Activated CD4-positive, alpha-beta T cell treated with anti-CD3 and anti-CD28 coated beads for 48 hours (primary cell): ENCODE results near the gene RHEBL1.

ENCODE experiments used
- DNase-seq: peaks from one replicate; pipeline ENCODE4 v3.0.0-alpha.2; 2020

The RHEBL1 gene

DNA sequence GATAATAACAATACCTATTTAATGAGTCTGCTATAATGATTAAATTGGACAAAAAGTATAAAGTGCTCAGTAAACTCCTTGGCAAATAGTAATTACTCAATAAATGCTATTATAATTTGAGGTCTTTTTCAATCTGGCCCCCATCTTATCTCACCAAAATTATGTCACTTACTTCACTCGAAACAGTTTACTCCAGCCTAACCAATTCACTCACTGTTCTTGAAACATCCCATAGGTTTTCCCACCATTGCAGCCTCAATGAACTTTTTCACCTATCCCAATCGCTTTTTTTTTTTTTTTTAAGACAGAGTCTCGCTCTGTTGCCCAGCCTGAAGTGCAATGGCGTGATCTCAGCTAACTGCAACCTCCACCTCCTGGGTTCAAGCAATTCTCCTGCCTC, 33.8 kb downstream of the RHEBL1 start:
- no peak for DNase-seq

DNA sequence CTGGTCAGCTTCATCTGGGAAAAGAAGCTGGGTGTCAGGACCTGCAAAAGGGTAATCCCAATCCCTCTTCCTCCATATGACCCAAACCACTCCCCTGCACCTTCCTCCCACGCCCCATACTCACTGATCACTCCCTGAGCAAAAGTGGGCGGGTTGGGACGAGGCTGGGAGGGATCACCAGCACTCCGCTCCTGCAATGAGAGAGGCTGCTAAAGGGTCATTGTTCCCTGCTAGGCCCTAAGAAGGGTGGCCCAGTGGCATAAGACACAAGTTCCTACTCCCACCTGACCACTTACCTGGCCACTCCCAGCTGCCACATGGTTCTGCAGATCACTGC, 35.5 kb downstream of the RHEBL1 start:
- no peak for DNase-seq

GRCh38 chr12:49033611-49034285, 36.0 kb downstream of the RHEBL1 start:
- DNase-seq, result no peak

DNA sequence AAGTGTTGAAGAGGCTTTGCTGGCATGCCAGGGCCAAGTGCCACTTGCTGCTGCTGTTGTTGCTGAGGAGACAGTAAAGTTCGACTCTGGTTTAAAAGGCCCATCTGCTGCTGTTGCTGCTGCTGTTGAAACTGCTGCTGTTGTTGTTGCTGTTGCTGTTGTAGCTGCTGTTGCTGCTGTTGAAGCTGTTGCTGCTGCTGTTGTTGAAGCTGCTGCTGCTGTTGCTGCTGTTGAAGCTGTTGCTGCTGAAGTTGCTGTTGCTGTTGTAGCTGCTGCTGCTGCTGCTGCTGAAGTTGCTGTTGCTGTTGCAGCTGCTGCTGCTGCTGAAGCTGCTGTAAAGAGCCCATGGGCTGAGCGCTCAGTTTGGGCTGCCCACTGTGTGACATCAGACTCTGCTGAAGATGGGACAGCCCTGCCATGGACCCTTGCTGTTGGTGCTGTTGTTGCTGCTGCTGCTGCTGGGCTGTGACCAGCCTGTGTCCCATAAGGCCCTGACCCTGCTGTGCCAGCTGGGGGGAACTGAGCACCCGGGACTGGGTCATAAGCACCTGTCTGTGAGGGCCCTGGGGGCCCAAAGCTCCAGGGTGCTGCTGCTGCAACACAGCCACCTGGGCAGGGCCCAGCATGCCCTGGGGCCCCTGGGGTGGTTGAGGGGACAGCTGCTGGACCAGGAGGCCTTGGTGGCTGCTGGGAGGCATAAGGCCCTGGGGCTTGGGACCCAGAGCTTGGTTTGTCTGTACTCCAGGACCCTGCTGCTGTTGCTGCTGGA, 36.9 kb downstream of the RHEBL1 start:
- no peak for DNase-seq

DNA sequence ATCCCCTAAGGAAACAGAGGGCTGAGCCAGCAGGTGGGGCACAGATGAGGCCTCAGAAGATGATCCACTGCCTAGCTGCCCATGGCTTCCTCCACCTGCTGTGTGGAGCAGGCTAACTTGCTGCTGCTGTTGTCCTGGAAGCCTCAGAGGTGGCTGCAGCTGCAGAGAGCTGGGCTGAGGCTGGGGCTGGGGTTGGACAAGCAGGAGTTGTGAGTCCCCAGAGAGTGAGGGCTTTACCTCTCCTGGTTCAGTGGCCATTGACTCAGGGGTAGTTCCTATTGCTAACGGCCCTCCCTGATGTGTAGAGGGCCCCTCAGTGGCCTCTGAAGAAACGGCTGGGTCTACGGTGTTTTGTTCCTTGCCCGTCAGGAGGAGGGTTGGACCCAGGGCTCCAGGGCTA, 37.5 kb downstream of the RHEBL1 start:
- no peak for DNase-seq

DNA sequence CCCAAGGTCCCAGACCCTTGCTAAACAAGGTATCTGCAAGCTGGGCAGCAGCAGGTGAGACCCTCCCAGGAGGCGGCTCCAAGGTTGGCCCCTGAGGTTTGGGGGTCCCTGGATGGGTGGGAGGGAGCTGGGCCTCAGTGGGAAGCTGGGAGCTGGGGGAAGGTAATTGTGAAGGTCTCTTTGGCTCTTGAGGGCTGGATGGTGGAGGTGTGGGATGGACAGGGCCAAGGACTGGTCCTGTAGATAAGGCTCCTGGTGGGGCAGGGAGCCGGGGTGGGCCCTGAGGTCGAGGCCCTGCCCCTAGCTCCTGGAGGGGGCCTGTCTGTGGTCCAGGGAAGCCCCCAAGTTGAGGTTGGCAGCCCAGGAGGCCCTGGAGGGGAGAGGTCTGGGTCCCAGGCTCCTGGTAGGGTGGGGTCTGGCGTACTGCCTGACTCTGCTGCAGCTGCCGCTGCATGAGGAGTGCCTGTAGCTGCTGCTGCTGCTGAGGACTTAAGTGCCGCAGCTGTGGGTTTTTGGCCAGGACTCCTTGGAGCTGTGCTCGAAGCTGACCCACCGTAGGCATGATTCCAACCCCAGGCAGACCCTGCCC, 38.1 kb downstream of the RHEBL1 start:
- no peak for DNase-seq

DNA sequence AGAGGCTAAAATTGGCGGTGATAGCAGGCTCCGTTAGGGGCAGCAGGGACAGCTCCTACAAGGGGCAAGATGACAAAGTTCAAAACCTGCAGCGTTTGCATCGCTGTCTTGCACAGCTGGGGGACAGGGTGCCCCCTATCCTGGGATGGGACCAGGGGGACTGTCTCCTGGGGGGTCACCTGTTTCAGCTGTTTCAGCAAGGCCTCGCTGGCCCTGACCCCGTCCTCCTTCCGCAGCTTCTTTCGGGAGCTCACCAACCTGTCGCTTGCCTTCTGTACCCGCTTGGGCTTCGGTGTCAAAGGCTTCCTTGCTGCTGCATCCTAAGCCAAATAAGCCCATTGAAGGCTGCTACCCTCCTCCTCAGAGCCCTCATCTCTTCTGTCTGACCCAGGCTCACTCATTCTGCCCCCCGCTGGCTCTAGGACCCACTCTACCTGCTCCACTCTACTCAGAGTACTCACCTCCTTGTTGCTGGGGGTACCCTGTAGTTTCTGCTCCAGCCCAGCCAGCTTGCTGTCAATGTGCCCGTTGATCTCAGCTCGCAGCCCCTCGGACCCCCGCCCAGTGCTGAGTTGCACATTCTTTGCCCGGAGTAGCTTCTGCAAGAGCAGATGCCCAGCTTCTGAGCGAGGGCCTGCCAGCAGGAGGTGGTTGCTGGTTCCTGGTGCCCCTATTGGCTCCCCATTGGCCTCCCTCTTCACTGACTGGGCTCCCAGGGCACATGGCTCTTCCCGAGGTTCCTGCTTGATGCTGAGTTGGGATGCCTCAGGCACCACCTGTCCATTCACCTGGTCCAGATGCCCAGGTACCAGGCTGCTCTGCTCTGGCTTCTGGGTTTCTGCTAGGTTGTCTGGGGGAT, 38.8 kb downstream of the RHEBL1 start:
- no peak for DNase-seq

GRCh38 chr12:49030119-49030518, 39.7 kb downstream of the RHEBL1 start:
- DNase-seq, result no peak

- no peak for DNase-seq
Observed at GRCh38 chr12:49028666-49029275, 41.0 kb downstream of the RHEBL1 start.

DNA sequence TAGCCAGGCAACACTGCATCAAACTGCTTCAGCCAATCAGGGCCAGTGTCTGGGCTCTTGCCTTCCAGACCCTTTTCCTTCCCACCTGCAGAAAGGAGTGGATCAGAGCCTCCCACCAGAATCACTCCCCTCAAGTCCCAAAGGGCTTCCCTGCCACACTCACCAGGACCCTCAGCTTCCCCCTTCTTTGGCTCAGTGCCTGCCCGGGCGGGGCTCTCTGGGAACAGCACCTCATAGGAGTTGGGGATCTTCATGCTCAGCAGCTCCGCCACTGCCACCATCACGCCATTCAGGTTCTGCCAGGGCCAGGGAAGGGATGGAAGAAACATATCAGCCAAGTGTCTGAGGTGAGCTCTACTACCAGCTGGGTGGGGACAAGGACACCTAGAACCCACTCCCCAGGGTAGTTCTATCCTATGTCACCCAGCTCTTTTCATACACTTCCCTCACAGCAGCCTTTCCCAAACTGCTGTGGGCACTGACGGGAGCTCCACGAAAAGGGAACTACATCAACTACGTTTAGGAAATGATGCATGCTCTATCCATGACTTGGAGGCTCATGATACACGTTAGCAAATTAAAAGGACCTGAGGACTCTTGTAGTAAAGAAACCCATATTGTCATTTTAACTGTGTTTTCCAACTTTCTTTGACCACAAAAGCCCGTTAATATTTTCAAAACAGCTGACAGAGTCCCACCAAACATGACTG, 41.8 kb downstream of the RHEBL1 start:
- DNase-seq, result no peak

GRCh38 chr12:49026678-49027480, 42.9 kb downstream of the RHEBL1 start:
- DNase-seq, result no peak

- no peak for DNase-seq
Observed at GRCh38 chr12:49026101-49026500, 43.7 kb downstream of the RHEBL1 start.

GRCh38 chr12:49025463-49025862, 44.3 kb downstream of the RHEBL1 start:
- no peak for DNase-seq

- no peak for DNase-seq
Observed at GRCh38 chr12:49024543-49024942, 45.2 kb downstream of the RHEBL1 start.

GRCh38 chr12:49023812-49024211, 46.0 kb downstream of the RHEBL1 start:
- DNase-seq, result no peak

DNA sequence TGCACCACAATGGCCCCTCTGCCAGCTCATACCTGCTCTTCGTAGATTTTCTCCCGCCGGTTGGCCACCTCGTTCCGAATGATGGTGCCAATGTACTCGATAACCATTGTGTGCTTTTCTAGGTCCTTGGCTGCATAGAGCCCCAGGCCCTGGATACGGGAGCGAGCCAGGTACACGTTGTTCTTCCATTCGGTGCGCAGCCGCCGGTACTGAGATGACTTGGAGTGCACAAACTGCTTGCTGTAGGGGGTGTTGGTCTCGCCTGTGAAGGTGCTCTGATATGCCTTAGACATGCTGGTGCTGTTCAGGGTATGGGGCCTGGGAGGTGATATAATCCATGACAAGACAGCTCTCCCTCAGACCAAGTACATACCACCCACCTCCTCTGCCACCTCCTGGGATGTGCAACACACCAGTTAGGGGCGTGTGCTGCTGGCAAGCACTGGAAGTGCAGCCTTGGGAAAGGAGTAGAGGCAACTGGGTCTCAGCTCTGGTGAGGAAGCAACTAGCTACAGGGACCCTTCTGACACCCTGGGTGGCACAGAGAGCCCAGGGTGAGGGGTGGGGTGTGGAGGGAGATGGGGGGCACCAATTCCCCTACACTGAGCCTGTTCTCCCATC, 47.1 kb downstream of the RHEBL1 start:
- no peak for DNase-seq

DNA sequence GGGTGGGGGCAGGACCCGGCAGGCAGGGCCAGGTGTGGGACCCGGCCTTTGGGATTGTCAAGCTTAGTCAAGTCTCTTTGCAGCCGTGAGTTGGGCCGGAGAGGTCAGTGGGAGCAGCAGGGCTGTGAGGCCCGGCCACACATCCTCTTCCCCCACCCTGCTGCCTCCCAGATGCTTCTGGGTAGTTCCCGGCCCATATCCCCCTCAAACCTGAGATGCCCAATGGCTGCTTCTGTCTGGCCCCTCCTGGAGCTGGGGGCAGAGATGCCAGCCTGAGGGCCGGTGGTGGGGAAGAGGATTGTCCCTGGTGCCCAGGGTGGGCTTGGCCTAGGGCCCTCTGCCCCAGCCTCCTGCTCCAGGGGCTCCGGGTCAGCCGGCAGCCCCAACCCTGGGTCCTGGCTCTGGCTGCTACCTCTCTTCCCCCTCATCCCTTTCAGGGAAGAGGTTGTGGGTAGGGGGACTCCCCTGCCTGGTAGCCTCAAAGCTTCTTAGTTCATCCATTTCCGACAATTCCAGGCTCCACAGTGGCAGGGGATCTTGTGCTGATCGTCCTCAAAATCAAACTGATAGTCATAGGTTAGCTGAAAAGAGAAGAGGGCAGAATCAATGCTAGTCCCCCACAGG, 48.4 kb downstream of the RHEBL1 start:
- no peak for DNase-seq

GRCh38 chr12:49020441-49020840, 49.3 kb downstream of the RHEBL1 start:
- DNase-seq, result no peak

DNA sequence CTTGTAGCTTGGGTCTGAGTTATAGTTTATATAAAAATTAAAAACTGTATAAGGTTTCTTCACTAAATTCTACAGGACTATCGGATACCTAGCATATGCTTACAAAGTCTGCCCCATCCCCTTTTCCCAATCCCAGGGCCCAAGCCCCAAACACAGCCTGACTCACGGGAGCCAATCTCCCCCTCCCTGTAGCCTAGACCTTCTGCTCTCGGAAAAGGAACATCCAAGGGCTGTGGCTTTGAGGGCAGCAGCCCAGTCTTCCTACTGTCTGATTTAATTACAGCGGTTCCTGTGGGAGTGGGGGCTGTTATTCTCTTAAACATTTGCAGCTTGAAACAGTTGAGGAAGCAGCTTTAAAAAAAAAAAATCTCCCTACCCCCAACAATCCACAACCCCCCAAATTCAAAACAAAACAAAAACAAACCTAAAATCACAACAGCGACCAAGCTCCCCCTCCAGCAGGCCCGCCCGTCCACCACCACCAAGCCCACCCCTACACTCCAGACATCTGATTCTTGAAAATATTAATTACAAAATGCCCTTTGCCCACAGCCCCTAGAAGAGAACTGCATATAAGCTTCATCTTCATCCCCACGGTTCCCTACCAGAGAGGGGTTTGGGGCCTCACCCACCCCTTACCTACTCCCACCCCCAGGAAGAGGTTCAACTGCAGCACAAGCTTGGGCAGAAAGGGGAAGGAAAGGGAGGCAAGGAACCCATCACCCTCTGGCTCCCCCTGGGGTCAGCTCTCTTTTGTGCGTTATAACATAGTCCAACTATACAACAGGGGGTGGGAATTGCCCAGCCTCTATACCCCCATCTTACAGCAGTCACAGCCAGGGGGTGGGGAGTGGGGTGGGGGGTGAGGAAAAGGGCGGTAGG, 50.1 kb downstream of the RHEBL1 start:
- DNase-seq, result peak; percentile 63

DNA sequence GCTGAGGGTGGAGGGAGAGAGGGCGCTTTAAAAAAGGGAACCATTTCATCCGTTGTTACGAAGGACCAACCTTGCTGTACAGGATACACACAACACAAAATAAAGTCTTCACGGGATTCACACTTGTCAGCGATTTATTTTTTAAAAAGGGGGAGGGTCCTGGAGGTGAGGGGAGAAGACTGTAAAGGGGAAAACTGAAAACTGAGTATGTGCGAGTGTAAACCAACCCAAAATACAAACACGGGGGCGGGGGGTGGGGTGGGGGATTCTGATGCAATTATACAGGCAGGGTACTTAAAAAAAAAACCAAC, 50.7 kb downstream of the RHEBL1 start:
- DNase-seq, result no peak
